ENCODE results near the gene TEX13C.

Gene TEX13C

DNA sequence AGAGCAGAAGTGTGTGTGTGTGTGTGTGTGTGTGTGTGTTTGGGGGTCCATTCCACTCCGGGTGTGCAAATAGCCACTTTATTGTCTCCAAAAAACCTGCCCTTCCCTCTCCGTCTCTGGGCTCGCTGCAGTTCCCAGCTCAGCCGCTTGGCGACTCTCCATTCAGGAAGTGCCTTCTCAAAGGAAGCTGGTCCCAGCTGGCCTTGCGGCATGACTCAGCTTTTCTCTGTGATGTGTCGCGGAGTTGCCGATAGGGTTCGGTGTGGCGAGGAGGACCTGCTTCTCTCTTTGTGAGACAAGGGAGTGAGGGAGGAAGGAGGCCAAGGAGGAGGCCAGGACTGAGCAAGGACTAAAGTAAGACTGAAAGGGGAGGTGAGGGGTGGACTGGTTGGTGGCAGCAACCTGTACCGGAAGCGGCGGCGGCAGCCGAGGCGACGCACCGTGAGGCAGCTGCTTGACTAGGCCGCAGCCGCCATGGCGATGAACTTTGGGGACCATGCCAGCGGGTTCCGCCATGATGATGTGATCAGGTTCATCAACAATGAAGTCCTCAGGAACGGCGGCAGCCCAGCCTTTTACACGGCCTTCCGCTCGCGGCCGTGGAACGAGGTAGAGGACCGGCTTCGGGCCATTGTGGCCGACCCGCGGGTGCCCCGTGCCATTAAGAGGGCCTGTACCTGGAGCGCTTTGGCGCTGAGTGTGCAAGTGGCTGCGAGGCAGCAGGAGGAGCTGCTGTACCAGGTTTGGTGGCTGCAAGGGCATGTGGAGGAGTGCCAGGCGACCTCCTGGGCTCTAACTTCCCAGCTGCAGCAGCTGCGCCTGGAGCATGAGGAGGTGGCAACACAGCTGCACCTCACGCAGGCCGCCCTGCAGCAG, at the start of gene TEX13C:
Gene TEX13C (plus strand): TSS at position 226 of the 876 bp plus-strand sequence. CDS start 249 bp downstream, at position 475.
- H3K27ac ChIP-seq (ENCODE audit: low read length): no peak within 1 kb of the TSS
- H3K4me1 ChIP-seq (ENCODE audit: low read length): no peaks in the 10 kb centered on the region
- no peaks in the 10 kb centered on the region for H3K27me3 ChIP-seq (ENCODE audit: low read depth, low read length)
- no peaks in the 10 kb centered on the region for H4K20me1 ChIP-seq (ENCODE audit: insufficient read depth, low read length)
- H2AFZ ChIP-seq (ENCODE audit: low read depth, low read length): no peak within 1 kb of the TSS
- H3K4me2 ChIP-seq (ENCODE audit: low read length): no peak within 1 kb of the TSS
- no peak within 1 kb of the TSS for H3K4me3 ChIP-seq (ENCODE audit: low read length)
- no peak within 1 kb of the TSS for H3K9ac ChIP-seq (ENCODE audit: low read length)
- no peaks in the 10 kb centered on the region for H3K9me3 ChIP-seq (ENCODE audit: insufficient read depth, low read length)
- no peaks in the 10 kb centered on the region for H3K36me3 ChIP-seq (replicated peaks; ENCODE audit: low read depth, low read length)
- no peaks in the 10 kb centered on the region for H3K79me2 ChIP-seq (ENCODE audit: low read length)
- TF ChIP-seq EZH2phosphoT487 (IDR thresholded peaks at IDR 0.05; ENCODE audit: low read depth): no peak
- TF ChIP-seq, protein P1, sequence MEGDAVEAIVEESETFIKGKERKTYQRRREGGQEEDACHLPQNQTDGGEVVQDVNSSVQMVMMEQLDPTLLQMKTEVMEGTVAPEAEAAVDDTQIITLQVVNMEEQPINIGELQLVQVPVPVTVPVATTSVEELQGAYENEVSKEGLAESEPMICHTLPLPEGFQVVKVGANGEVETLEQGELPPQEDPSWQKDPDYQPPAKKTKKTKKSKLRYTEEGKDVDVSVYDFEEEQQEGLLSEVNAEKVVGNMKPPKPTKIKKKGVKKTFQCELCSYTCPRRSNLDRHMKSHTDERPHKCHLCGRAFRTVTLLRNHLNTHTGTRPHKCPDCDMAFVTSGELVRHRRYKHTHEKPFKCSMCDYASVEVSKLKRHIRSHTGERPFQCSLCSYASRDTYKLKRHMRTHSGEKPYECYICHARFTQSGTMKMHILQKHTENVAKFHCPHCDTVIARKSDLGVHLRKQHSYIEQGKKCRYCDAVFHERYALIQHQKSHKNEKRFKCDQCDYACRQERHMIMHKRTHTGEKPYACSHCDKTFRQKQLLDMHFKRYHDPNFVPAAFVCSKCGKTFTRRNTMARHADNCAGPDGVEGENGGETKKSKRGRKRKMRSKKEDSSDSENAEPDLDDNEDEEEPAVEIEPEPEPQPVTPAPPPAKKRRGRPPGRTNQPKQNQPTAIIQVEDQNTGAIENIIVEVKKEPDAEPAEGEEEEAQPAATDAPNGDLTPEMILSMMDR (IDR thresholded peaks at IDR 0.05; ENCODE audit: low read depth, low read length): no peak

DNA sequence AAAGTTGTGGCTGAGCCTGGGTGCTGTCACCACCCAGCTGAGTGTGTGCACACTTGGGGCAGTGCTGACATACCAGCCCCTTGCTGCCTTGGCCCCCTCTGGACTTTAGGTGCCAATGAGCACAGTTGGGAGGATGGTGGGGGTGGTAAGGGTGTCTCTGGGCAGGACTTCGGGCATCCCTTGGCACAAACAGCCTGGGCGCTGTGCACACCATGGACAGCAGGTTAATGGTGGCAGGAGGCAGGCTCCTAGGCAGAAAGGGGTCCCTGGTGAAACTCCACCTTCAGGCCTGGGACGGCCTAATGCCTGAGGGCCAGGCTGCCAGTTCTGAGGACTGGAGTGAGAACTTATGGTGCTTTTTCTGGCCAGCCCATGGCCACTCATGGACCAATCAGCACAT, 32.4 kb upstream of the TEX13C start:
- H3K27ac ChIP-seq (ENCODE audit: low read length): no peak overlapping the region
- H3K27me3 ChIP-seq (ENCODE audit: low read depth, low read length): no peaks in the 10 kb centered on the region
- H3K9me3 ChIP-seq (ENCODE audit: insufficient read depth, low read length): no peaks in the 10 kb centered on the region
- no peak overlapping the region for H3K9ac ChIP-seq (ENCODE audit: low read length)
- H3K79me2 ChIP-seq (ENCODE audit: low read length): no peaks in the 10 kb centered on the region
- TF ChIP-seq, protein P1 (IDR thresholded peaks at IDR 0.05; ENCODE audit: low read depth, low read length): no peak
- TF ChIP-seq EZH2phosphoT487 (IDR thresholded peaks at IDR 0.05; ENCODE audit: low read depth): no peak
- no peaks in the 10 kb centered on the region for H3K36me3 ChIP-seq (replicated peaks; ENCODE audit: low read depth, low read length)
- no peak overlapping the region for H2AFZ ChIP-seq (ENCODE audit: low read depth, low read length)
- no peak overlapping the region for H3K4me3 ChIP-seq (ENCODE audit: low read length)
- H4K20me1 ChIP-seq (ENCODE audit: insufficient read depth, low read length): no peaks in the 10 kb centered on the region
- H3K4me2 ChIP-seq (ENCODE audit: low read length): no peak overlapping the region
- no peaks in the 10 kb centered on the region for H3K4me1 ChIP-seq (ENCODE audit: low read length)

DNA sequence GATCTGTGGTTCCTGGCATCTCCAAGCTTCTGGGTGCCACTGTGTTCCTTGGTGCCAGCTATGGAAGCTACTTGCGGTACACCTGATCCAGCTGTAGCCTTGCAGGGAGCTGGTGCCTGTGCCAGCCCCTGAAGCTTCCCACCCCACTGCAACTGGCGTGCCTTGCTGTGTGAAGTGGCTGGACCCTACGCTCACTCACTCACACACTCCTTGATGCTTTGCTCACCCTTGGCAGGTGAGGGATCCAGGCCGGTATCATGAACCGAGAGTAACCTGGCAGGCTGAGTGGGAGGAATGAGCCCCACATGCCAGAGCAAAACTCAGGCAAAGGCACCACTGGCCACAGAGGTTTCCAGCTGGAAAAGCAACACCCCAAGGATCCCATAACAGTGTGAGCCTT, 31.3 kb upstream of the TEX13C start:
- Histone ChIP-seq H3K79me2 (ENCODE audit: low read length) (no peaks in the 10 kb centered on the region), H3K27me3 (ENCODE audit: low read depth, low read length) (no peaks in the 10 kb centered on the region), H3K4me3 (ENCODE audit: low read length) (no peak overlapping the region), H3K9ac (ENCODE audit: low read length) (no peak overlapping the region), H3K36me3 (replicated peaks; ENCODE audit: low read depth, low read length) (no peaks in the 10 kb centered on the region), H4K20me1 (ENCODE audit: insufficient read depth, low read length) (no peaks in the 10 kb centered on the region), H2AFZ (ENCODE audit: low read depth, low read length) (no peak overlapping the region), H3K27ac (ENCODE audit: low read length) (no peak overlapping the region), H3K4me2 (ENCODE audit: low read length) (no peak overlapping the region), H3K4me1 (ENCODE audit: low read length) (peaks cover 2% of the 10 kb centered on the region), H3K9me3 (ENCODE audit: insufficient read depth, low read length) (no peaks in the 10 kb centered on the region)
- TF ChIP-seq EZH2phosphoT487 (IDR thresholded peaks at IDR 0.05; ENCODE audit: low read depth): no peak
- TF ChIP-seq, protein P1 (IDR thresholded peaks at IDR 0.05; ENCODE audit: low read depth, low read length): no peak

DNA sequence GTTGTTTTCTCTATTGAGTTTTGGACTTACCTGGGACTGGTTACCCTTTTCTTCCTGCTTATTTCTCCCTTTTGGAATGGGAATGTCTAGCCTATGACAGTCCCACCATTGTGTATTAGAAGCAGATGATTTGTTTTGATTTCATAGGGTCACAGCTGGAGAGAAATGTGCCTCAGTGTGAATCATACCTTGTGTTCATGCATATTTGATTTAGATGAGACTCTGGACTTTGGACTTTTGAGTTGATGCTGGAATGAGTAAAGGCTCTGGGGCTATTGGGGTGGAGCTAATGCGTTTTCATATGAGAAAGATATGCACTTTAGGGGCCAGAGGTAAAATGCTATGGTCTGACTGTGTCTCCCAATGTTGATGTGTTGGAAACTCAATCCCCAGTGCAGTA, 30.5 kb upstream of the TEX13C start:
- Histone ChIP-seq H3K27me3 (ENCODE audit: low read depth, low read length) (no peaks in the 10 kb centered on the region), H3K9ac (ENCODE audit: low read length) (no peak overlapping the region), H3K36me3 (replicated peaks; ENCODE audit: low read depth, low read length) (no peaks in the 10 kb centered on the region), H3K9me3 (ENCODE audit: insufficient read depth, low read length) (no peaks in the 10 kb centered on the region), H3K79me2 (ENCODE audit: low read length) (no peaks in the 10 kb centered on the region), H4K20me1 (ENCODE audit: insufficient read depth, low read length) (no peaks in the 10 kb centered on the region), H2AFZ (ENCODE audit: low read depth, low read length) (no peak overlapping the region), H3K27ac (ENCODE audit: low read length) (no peak overlapping the region), H3K4me2 (ENCODE audit: low read length) (no peak overlapping the region), H3K4me3 (ENCODE audit: low read length) (no peak overlapping the region), H3K4me1 (ENCODE audit: low read length) (peaks cover 11% of the 10 kb centered on the region)
- no peak for TF ChIP-seq EZH2phosphoT487 (IDR thresholded peaks at IDR 0.05; ENCODE audit: low read depth)
- TF ChIP-seq, protein P1 (IDR thresholded peaks at IDR 0.05; ENCODE audit: low read depth, low read length): no peak
